ENCODE results near the gene ACTN1.

DNA sequence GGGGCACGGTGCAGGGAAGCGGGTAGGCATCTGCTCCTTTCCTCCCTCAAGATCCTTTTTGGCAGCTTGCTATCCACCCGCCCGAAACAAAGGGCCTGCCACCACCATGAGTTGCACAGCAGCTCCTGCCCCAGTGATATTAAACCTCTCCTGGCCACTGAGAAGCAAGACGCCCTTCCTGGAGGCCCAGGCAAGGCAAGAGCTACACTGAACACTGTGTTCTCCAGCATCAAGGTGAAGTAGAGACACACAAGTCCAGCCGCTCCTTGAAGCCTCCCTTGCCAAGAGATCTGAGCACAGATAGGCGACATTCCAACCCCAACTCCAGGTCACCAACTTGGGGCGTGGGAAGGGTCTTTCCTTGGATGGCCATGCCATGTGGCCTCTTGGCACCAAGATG lies 70.9 kb downstream of the ACTN1 start:
- TF ChIP-seq POLR2A (IDR thresholded peaks at IDR 0.05) (no peak), CTCF (IDR thresholded peaks at IDR 0.05) (no peak)
